Measurements from ENCODE around the gene NONO. TPM values are rescaled to one million over a fixed set of nuclear protein-coding genes. Genes with fewer than 3 reads are reported as not detected.

NONO gene
- polyA plus RNA-seq, 1 donor (not counting 4 experiments of a cell fraction or from before 2014, with no cell fraction given), result 352 TPM

DNA sequence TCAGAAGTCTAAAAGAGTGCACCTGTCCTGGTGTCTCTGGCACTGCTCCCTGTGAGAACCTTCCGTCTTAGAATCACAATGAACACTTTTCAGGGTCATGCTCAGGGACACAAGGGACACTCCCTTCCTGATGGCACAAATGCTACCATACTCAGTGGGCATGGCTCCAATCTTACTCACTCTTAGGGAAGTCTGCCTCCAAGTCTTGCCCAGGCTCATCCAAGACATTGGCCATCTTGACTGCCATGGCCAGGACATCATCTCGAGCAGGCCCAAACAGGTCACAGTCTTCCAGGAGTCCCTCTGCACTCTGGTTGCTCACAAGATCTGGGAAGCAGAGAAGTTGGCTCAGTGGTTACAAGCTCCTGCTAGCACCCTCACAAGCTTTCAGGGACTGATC lies 38.3 kb upstream of the NONO start:
- Histone ChIP-seq H3K4me2 (ENCODE audit: control insufficient read depth, extremely low read depth, insufficient read depth, low read depth, low read length) (no peak overlapping the region), H3K36me3 (ENCODE audit: control insufficient read depth in 2 of 2, extremely low read depth in 1 of 2, insufficient read depth in 2 of 2, low read length in 2 of 2) (peaks cover 0 to 5% of the 10 kb centered on the region in 2 experiments), H3K9me3 (ENCODE audit: control insufficient read depth, low read depth, low read length) (no peaks in the 10 kb centered on the region), H3K4me3 (ENCODE audit: control insufficient read depth in 2 of 3, extremely low read depth in 1 of 3, insufficient read depth in 2 of 3, low read depth in 1 of 3, low read length in 3 of 3) (no peak overlapping the region), H3K9ac (ENCODE audit: control insufficient read depth, extremely low read depth, insufficient read depth, low read length) (no peak overlapping the region), H3K27ac (ENCODE audit: control insufficient read depth, insufficient read depth, low read length) (no peak overlapping the region), H3K9me1 (ENCODE audit: control insufficient read depth, extremely low read depth, insufficient read depth, low read length) (no peaks in the 10 kb centered on the region), H4K20me1 (ENCODE audit: control insufficient read depth, extremely low read depth, insufficient read depth, low read length) (no peaks in the 10 kb centered on the region), H3K27me3 (ENCODE audit: control insufficient read depth, extremely low read depth, insufficient read depth, low read length) (no peaks in the 10 kb centered on the region), H2AFZ (ENCODE audit: control insufficient read depth, low read length) (no peak overlapping the region), H3K79me2 (ENCODE audit: control insufficient read depth, insufficient read depth, low read length) (no peaks in the 10 kb centered on the region), H3K4me1 (ENCODE audit: control insufficient read depth, extremely low read depth, insufficient read depth, low read length) (no peaks in the 10 kb centered on the region)
- DNase-seq (ENCODE audit: low read depth, low spot score), result no peak
- TF ChIP-seq, protein P1, sequence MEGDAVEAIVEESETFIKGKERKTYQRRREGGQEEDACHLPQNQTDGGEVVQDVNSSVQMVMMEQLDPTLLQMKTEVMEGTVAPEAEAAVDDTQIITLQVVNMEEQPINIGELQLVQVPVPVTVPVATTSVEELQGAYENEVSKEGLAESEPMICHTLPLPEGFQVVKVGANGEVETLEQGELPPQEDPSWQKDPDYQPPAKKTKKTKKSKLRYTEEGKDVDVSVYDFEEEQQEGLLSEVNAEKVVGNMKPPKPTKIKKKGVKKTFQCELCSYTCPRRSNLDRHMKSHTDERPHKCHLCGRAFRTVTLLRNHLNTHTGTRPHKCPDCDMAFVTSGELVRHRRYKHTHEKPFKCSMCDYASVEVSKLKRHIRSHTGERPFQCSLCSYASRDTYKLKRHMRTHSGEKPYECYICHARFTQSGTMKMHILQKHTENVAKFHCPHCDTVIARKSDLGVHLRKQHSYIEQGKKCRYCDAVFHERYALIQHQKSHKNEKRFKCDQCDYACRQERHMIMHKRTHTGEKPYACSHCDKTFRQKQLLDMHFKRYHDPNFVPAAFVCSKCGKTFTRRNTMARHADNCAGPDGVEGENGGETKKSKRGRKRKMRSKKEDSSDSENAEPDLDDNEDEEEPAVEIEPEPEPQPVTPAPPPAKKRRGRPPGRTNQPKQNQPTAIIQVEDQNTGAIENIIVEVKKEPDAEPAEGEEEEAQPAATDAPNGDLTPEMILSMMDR (optimal IDR thresholded peaks at IDR 0.05 in 1 of 3, IDR thresholded peaks at IDR 0.05 in 1 of 3, conservative IDR thresholded peaks at IDR 0.05 in 1 of 3; ENCODE audit: extremely low read depth in 1 of 3, insufficient read depth in 2 of 3, low read length in 3 of 3), result no peak
- TF ChIP-seq EZH2 (IDR thresholded peaks at IDR 0.05; ENCODE audit: low read length), result no peak
- dilution Hi-C loops (cut with MboI; ENCODE audit: extremely low pct_ligation_motif_present, low sequenced_read_pairs), result loop anchor here (10.0 kb wide), 1 partner anchor 150 kb away; no protein-coding TSS in a partner anchor
- no peak for FAIRE-seq

DNA sequence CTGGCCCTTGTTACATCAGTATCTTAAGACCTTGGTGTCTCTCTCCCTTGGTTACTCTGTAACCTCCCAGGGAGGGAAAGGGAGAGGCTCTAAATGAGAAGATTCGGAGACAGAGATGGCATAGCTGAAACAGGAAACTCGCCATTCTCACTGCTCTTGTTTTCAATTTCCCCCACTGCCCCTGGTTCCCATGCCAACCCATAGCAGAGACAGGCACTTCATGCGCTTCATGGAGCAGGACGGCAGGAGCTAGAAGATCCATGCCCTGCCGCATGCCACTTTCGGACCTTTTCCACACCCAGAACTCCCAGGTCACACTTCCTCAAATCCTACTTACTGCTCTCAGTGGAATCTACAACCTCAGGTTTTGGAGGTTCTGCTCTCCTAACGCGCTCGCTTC lies 32.6 kb upstream of the NONO start:
- H3K4me3 ChIP-seq (ENCODE audit: control insufficient read depth in 2 of 3, extremely low read depth in 1 of 3, insufficient read depth in 2 of 3, low read depth in 1 of 3, low read length in 3 of 3), result no peak overlapping the region
- TF ChIP-seq, protein P1 (optimal IDR thresholded peaks at IDR 0.05 in 1 of 3, IDR thresholded peaks at IDR 0.05 in 1 of 3, conservative IDR thresholded peaks at IDR 0.05 in 1 of 3; ENCODE audit: extremely low read depth in 1 of 3, insufficient read depth in 2 of 3, low read length in 3 of 3), result no peak
- no peak for TF ChIP-seq EZH2 (IDR thresholded peaks at IDR 0.05; ENCODE audit: low read length)
- H4K20me1 ChIP-seq (ENCODE audit: control insufficient read depth, extremely low read depth, insufficient read depth, low read length), result no peaks in the 10 kb centered on the region
- H3K27ac ChIP-seq (ENCODE audit: control insufficient read depth, insufficient read depth, low read length), result no peak overlapping the region
- dilution Hi-C loops (cut with MboI; ENCODE audit: extremely low pct_ligation_motif_present, low sequenced_read_pairs), result no loop called here
- peaks cover 0 to 2% of the 10 kb centered on the region in 2 experiments for H3K36me3 ChIP-seq (ENCODE audit: control insufficient read depth in 2 of 2, extremely low read depth in 1 of 2, insufficient read depth in 2 of 2, low read length in 2 of 2)
- no peaks in the 10 kb centered on the region for H3K9me3 ChIP-seq (ENCODE audit: control insufficient read depth, low read depth, low read length)
- H3K79me2 ChIP-seq (ENCODE audit: control insufficient read depth, insufficient read depth, low read length), result peaks cover 3% of the 10 kb centered on the region
- FAIRE-seq, result no peak
- no peaks in the 10 kb centered on the region for H3K27me3 ChIP-seq (ENCODE audit: control insufficient read depth, extremely low read depth, insufficient read depth, low read length)
- H3K9ac ChIP-seq (ENCODE audit: control insufficient read depth, extremely low read depth, insufficient read depth, low read length), result no peak overlapping the region
- H3K9me1 ChIP-seq (ENCODE audit: control insufficient read depth, extremely low read depth, insufficient read depth, low read length), result no peaks in the 10 kb centered on the region
- no peak overlapping the region for H3K4me2 ChIP-seq (ENCODE audit: control insufficient read depth, extremely low read depth, insufficient read depth, low read depth, low read length)
- peaks cover 2% of the 10 kb centered on the region for H3K4me1 ChIP-seq (ENCODE audit: control insufficient read depth, extremely low read depth, insufficient read depth, low read length)
- H2AFZ ChIP-seq (ENCODE audit: control insufficient read depth, low read length), result no peak overlapping the region
- DNase-seq (ENCODE audit: low read depth, low spot score), result no peak

Measured in keratinocyte (primary cell).